Smooth muscle cell (in vitro differentiated cells): ENCODE measurements around the gene FLVCR2. TPM values are rescaled to one million over a fixed set of nuclear protein-coding genes. Genes with fewer than 3 reads are reported as not detected.

Experiments used
- DNase-seq: peaks from one replicate; lab custom pipeline; 2025; ENCODE audit not compliant: unreplicated experiment; lab: John Stamatoyannopoulos, UW
- H2AFZ ChIP-seq: fragments of 200-600 bp; sonication (generic); 2 replicates; pipeline ENCODE4 v1.6.0; 2016; ENCODE audit warnings: antibody characterized with exemption, low read depth, mild to moderate bottlenecking
- H3F3A ChIP-seq: fragments of 200-600 bp; sonication (generic); 2 replicates; pipeline ENCODE4 v1.6.0; 2017; ENCODE audit warnings: antibody characterized with exemption, low read depth
- H3K27ac ChIP-seq: fragments of 200-600 bp; sonication (generic); 2 replicates; pipeline ENCODE4 v1.5.1; 2016; ENCODE audit warnings: low read depth, mild to moderate bottlenecking
- H3K27me3 ChIP-seq: fragments of 200-600 bp; sonication (generic); 2 replicates; pipeline ENCODE4 v1.6.1; 2016; ENCODE audit warnings: low read depth, mild to moderate bottlenecking
- H3K36me3 ChIP-seq: fragments of 200-600 bp; sonication (generic); 2 replicates; pipeline ENCODE4 v1.5.1; 2016; ENCODE audit warnings: low read depth
- H3K4me1 ChIP-seq: fragments of 200-600 bp; sonication (generic); 2 replicates; pipeline ENCODE4 v1.5.1; 2016; ENCODE audit warnings: low read depth
- H3K4me2 ChIP-seq: fragments of 200-600 bp; sonication (generic); 2 replicates; pipeline ENCODE4 v1.6.0; 2016; ENCODE audit warnings: mild to moderate bottlenecking
- H3K4me3 ChIP-seq: fragments of 200-600 bp; sonication (generic); 2 replicates; pipeline ENCODE4 v1.5.1; 2016; ENCODE audit warnings: mild to moderate bottlenecking
- H3K79me2 ChIP-seq: fragments of 200-600 bp; sonication (generic); 2 replicates; pipeline ENCODE4 v1.6.0; 2016; ENCODE audit warnings: low read depth, mild to moderate bottlenecking
- H3K9ac ChIP-seq: fragments of 200-600 bp; sonication (generic); 2 replicates; pipeline ENCODE4 v1.6.0; 2016; ENCODE audit warnings: low read depth
- H3K9me3 ChIP-seq: fragments of 200-600 bp; sonication (generic); replicated peaks from 2 replicates; pipeline ENCODE4 v1.5.1; 2016; ENCODE audit warnings: low read depth
- H4K20me1 ChIP-seq: fragments of 200-600 bp; sonication (generic); 2 replicates; pipeline ENCODE4 v1.6.0; 2016; ENCODE audit warnings: low read depth
- WGBS: methylation state at CpG from one replicate; pipeline ENCODE4 v1.1.7; 2016; ENCODE audit warnings: low lambda C conversion rate; 5-methylcytosine and 5-hydroxymethylcytosine counted together
- polyA plus RNA-seq: library from polyadenylated mRNA; unstranded; fragments of >200 nt; fragmentation: Nextera tagmentation; extraction: Ambion mirVana; gene quantifications from 2 replicates; pipeline ENCODE4 v1.2.1, GENCODE V29; 2016
- total RNA-seq: library from RNA; depleted of rRNA; stranded (reverse); fragments of >200 nt; gene quantifications from 2 replicates; pipeline ENCODE4 v1.2.3, GENCODE V29; 2014
- TF ChIP-seq, protein P1 (sequence below): fragments of 200-600 bp; sonication (generic); IDR thresholded peaks from 2 replicates; pipeline ENCODE4 v1.5.1; 2017; ENCODE audit warnings: borderline replicate concordance, mild to moderate bottlenecking, antibody characterized with exemption; ENCODE audit not compliant: insufficient read depth, poor library complexity, severe bottlenecking

The FLVCR2 gene
- total and polyA plus RNA-seq, 2 experiments from 2014 or later = 3.0 to 13.3 TPM

GRCh38 chr14:75646762-75647161, 68.3 kb downstream of the FLVCR2 start:
- TF ChIP-seq, protein P1, sequence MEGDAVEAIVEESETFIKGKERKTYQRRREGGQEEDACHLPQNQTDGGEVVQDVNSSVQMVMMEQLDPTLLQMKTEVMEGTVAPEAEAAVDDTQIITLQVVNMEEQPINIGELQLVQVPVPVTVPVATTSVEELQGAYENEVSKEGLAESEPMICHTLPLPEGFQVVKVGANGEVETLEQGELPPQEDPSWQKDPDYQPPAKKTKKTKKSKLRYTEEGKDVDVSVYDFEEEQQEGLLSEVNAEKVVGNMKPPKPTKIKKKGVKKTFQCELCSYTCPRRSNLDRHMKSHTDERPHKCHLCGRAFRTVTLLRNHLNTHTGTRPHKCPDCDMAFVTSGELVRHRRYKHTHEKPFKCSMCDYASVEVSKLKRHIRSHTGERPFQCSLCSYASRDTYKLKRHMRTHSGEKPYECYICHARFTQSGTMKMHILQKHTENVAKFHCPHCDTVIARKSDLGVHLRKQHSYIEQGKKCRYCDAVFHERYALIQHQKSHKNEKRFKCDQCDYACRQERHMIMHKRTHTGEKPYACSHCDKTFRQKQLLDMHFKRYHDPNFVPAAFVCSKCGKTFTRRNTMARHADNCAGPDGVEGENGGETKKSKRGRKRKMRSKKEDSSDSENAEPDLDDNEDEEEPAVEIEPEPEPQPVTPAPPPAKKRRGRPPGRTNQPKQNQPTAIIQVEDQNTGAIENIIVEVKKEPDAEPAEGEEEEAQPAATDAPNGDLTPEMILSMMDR = no peak
- H3K79me2 ChIP-seq = no peaks in the 10 kb centered on the region
- 92% methylated on average over 6 of the region's 6 CpGs for WGBS
- H3K27me3 ChIP-seq = no peaks in the 10 kb centered on the region
- H3K9me3 ChIP-seq = no peaks in the 10 kb centered on the region
- peaks cover 3% of the 10 kb centered on the region for H3K36me3 ChIP-seq
- no peak overlapping the region for H3K9ac ChIP-seq
- H4K20me1 ChIP-seq = no peaks in the 10 kb centered on the region
- no peaks in the 10 kb centered on the region for H3F3A ChIP-seq
- H3K4me1 ChIP-seq = no peaks in the 10 kb centered on the region
- no peak overlapping the region for H3K4me3 ChIP-seq
- no peak for DNase-seq
- H2AFZ ChIP-seq = no peak overlapping the region
- peak overlapping the region; percentile 45 for H3K4me2 ChIP-seq
- H3K27ac ChIP-seq = peak overlapping the region; percentile 71

- Histone ChIP-seq H3F3A (no peaks in the 10 kb centered on the region), H3K79me2 (no peaks in the 10 kb centered on the region), H4K20me1 (no peaks in the 10 kb centered on the region), H3K4me3 (no peak overlapping the region), H2AFZ (no peak overlapping the region), H3K36me3 (peaks cover 7% of the 10 kb centered on the region), H3K27ac (peak overlapping the region; percentile 71), H3K9ac (no peak overlapping the region), H3K27me3 (no peaks in the 10 kb centered on the region), H3K9me3 (no peaks in the 10 kb centered on the region), H3K4me2 (no peak overlapping the region), H3K4me1 (no peaks in the 10 kb centered on the region)
- WGBS = 85% methylated on average over 3 of the region's 3 CpGs
- TF ChIP-seq, protein P1 = no peak
- no peak for DNase-seq
Measured at GRCh38 chr14:75647640-75648039, 69.2 kb downstream of the FLVCR2 start.

GRCh38 chr14:75648066-75648838, 69.8 kb downstream of the FLVCR2 start:
- TF ChIP-seq, protein P1 = no peak
- Histone ChIP-seq H3K36me3 (peaks cover 7% of the 10 kb centered on the region), H3K4me1 (no peaks in the 10 kb centered on the region), H3K79me2 (no peaks in the 10 kb centered on the region), H3K9ac (peak overlapping the region; percentile 57), H3K4me3 (no peak overlapping the region), H4K20me1 (no peaks in the 10 kb centered on the region), H3K4me2 (peak overlapping the region; percentile 35), H3K27ac (peak overlapping the region; percentile 71), H3K9me3 (no peaks in the 10 kb centered on the region), H3F3A (no peaks in the 10 kb centered on the region), H2AFZ (no peak overlapping the region), H3K27me3 (no peaks in the 10 kb centered on the region)
- DNase-seq = no peak
- WGBS = 65% methylated on average over 9 of the region's 9 CpGs

DNA sequence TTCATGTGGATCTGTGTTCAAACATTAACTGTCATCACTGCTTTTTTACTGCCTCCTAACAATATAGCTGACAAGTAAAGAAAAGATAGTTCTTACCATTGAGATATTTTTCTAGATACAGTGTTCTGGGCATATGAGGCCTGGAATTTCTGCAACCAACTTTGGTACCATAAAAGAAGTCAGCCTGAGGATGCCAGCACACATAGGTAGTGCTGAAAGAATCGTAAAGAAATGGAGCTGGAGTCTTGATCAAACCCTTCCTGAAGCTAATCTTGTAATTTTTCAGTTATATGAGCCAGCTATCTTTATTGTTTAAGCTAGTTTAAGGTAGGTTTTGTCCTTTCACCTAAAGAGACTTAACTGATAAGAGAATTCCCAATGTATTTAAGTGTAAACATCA, 70.9 kb downstream of the FLVCR2 start:
- H3K9ac ChIP-seq = peak overlapping the region; percentile 57
- no peak overlapping the region for H2AFZ ChIP-seq
- WGBS = 100% methylated on average over 1 of the region's 1 CpG
- peaks cover 7% of the 10 kb centered on the region for H3K36me3 ChIP-seq
- H3K4me2 ChIP-seq = no peak overlapping the region
- no peaks in the 10 kb centered on the region for H3K79me2 ChIP-seq
- H4K20me1 ChIP-seq = no peaks in the 10 kb centered on the region
- no peaks in the 10 kb centered on the region for H3K4me1 ChIP-seq
- TF ChIP-seq, protein P1 = no peak
- DNase-seq = no peak
- peak overlapping the region; percentile 71 for H3K27ac ChIP-seq
- H3F3A ChIP-seq = no peaks in the 10 kb centered on the region
- H3K27me3 ChIP-seq = no peaks in the 10 kb centered on the region
- no peak overlapping the region for H3K4me3 ChIP-seq
- no peaks in the 10 kb centered on the region for H3K9me3 ChIP-seq
